ENCODE measurements around the gene ARHGEF28.

The ARHGEF28 gene

GRCh38 chr5:73743161-73743560 is 117.2 kb downstream of the ARHGEF28 start:
- FAIRE-seq, result no peak

- FAIRE-seq, result no peak
Measured at GRCh38 chr5:73745836-73746235, 119.8 kb downstream of the ARHGEF28 start.

- FAIRE-seq, result no peak
Measured at GRCh38 chr5:73746608-73747007, 120.6 kb downstream of the ARHGEF28 start.

GRCh38 chr5:73747696-73748380 is 121.8 kb downstream of the ARHGEF28 start:
- FAIRE-seq, result peak; percentile 30

- no peak for FAIRE-seq
Measured at GRCh38 chr5:73748510-73749400, 122.8 kb downstream of the ARHGEF28 start.

GRCh38 chr5:73749485-73750270 is 123.7 kb downstream of the ARHGEF28 start:
- FAIRE-seq, result no peak

- FAIRE-seq, result no peak
Measured at GRCh38 chr5:73751254-73751914, 125.4 kb downstream of the ARHGEF28 start.

GRCh38 chr5:73754254-73754653 is 128.3 kb downstream of the ARHGEF28 start:
- no peak for FAIRE-seq

- FAIRE-seq, result no peak
Measured at GRCh38 chr5:73757416-73757815, 131.4 kb downstream of the ARHGEF28 start.

- FAIRE-seq, result no peak
Measured at GRCh38 chr5:73759771-73760170, 133.8 kb downstream of the ARHGEF28 start.

- no peak for FAIRE-seq
Measured at GRCh38 chr5:73763300-73764032, 137.5 kb downstream of the ARHGEF28 start.

- no peak for FAIRE-seq
Measured at GRCh38 chr5:73764586-73764985, 138.6 kb downstream of the ARHGEF28 start.

- FAIRE-seq, result no peak
Measured at GRCh38 chr5:73764996-73765395, 139.0 kb downstream of the ARHGEF28 start.

GRCh38 chr5:73766902-73767301 is 140.9 kb downstream of the ARHGEF28 start:
- FAIRE-seq, result no peak

- no peak for FAIRE-seq
Measured at GRCh38 chr5:73770172-73771025, 144.4 kb downstream of the ARHGEF28 start.

- no peak for FAIRE-seq
Measured at GRCh38 chr5:73774924-73775323, 148.9 kb downstream of the ARHGEF28 start.

GRCh38 chr5:73776405-73776804 is 150.4 kb downstream of the ARHGEF28 start:
- FAIRE-seq, result no peak

GRCh38 chr5:73777192-73777591 is 151.2 kb downstream of the ARHGEF28 start:
- FAIRE-seq, result no peak

- no peak for FAIRE-seq
Measured at GRCh38 chr5:73780302-73781080, 154.5 kb downstream of the ARHGEF28 start.

GRCh38 chr5:73781107-73781768 is 155.2 kb downstream of the ARHGEF28 start:
- FAIRE-seq, result no peak

All from islet of Langerhans (tissue), 1 donor.